ENCODE data around the gene PLA2G6. TPM values are rescaled to one million over a fixed set of nuclear protein-coding genes. Genes with fewer than 3 reads are reported as not detected.

The PLA2G6 gene
- total and polyA plus RNA-seq, 2 of the 8 experiments (the other 6 are each of a cell fraction or from before 2014, with no cell fraction given) = 13.2 to 21.0 TPM

GRCh38 chr22:38201711-38202436 lies 20.2 kb upstream of the PLA2G6 start, which contains the start of gene MAFF (continued):
- TF ChIP-seq SIN3A (conservative IDR thresholded peaks at IDR 0.05 in 1 of 2, IDR thresholded peaks at IDR 0.05 in 1 of 2; ENCODE audit: low read depth in 1 of 2, low read length in 2 of 2) = peak; percentile 14 to 51; a peak in 1 of 4 replicates
- peak; percentile 29 for TF ChIP-seq ASH2L (IDR thresholded peaks at IDR 0.05; ENCODE audit: low read length)
- TF ChIP-seq CREB1 (IDR thresholded peaks at IDR 0.05) = peak; percentile 83
- peak in 1 of 2 experiments; percentile 78; a peak in 2 of 3 replicates for TF ChIP-seq POLR2A (IDR thresholded peaks at IDR 0.05; ENCODE audit: control extremely low read depth in 1 of 2, low read depth in 2 of 2, low read length in 2 of 2)
- no peak for TF ChIP-seq EGR1 (IDR thresholded peaks at IDR 0.05; ENCODE audit: borderline replicate concordance, low read depth, low read length)
- TF ChIP-seq ZNF274 (IDR thresholded peaks at IDR 0.05; ENCODE audit: borderline replicate concordance, extremely low read depth, low read length) = no peak
- peak; percentile 1; the same call in 1 of the 2 replicates for TF ChIP-seq BACH1 (IDR thresholded peaks at IDR 0.05; ENCODE audit: low read length)
- no peak for TF ChIP-seq RAD21 (IDR thresholded peaks at IDR 0.05 in 1 of 2, conservative IDR thresholded peaks at IDR 0.05 in 1 of 2; ENCODE audit: low read depth in 2 of 2, low read length in 2 of 2)
- TF ChIP-seq SP4 (IDR thresholded peaks at IDR 0.05; ENCODE audit: low read length) = 0 out of 2 replicates have a peak, but pooled peaks have one; percentile 53
- TF ChIP-seq TAF7 (optimal IDR thresholded peaks at IDR 0.05; ENCODE audit: borderline replicate concordance, low read depth, low read length) = peak; percentile 75
- TF ChIP-seq HDAC6 (IDR thresholded peaks at IDR 0.05; ENCODE audit: low read depth, low read length) = no peak
- no peak for TF ChIP-seq ATF2 (IDR thresholded peaks at IDR 0.05; ENCODE audit: low read length)
- peak; percentile 85 for TF ChIP-seq TAF1 (IDR thresholded peaks at IDR 0.05; ENCODE audit: low read depth, low read length)
- TF ChIP-seq TBP (IDR thresholded peaks at IDR 0.05; ENCODE audit: low read depth, low read length) = peak; percentile 81; the same call in 1 of the 2 replicates
- TF ChIP-seq EZH2 (IDR thresholded peaks at IDR 0.05; ENCODE audit: low read depth, low read length, severe bottlenecking) = no peak
- no peak for TF ChIP-seq SP2 (IDR thresholded peaks at IDR 0.05; ENCODE audit: low read length)
- TF ChIP-seq NRF1 (IDR thresholded peaks at IDR 0.05; ENCODE audit: low read depth, low read length) = no peak
- no peak for TF ChIP-seq TCF12 (IDR thresholded peaks at IDR 0.05; ENCODE audit: low read depth, low read length)
- TF ChIP-seq CBX8 (IDR thresholded peaks at IDR 0.05; ENCODE audit: borderline replicate concordance, low read depth, low read length) = no peak
- no peak for TF ChIP-seq SRF (IDR thresholded peaks at IDR 0.05; ENCODE audit: low read depth, low read length)
- TF ChIP-seq MAFK (IDR thresholded peaks at IDR 0.05; ENCODE audit: low read depth, low read length) = no peak
- no peak for TF ChIP-seq RNF2 (IDR thresholded peaks at IDR 0.05; ENCODE audit: borderline replicate concordance, low read depth, low read length, missing control alignments, poor library complexity, severe bottlenecking)
- no peak for TF ChIP-seq EP300 (IDR thresholded peaks at IDR 0.05; ENCODE audit: borderline replicate concordance in 1 of 2, low read depth in 2 of 2, low read length in 2 of 2)
